Vagina (tissue), 2 donors: ENCODE data around the gene CSK. TPM values are rescaled to one million over a fixed set of nuclear protein-coding genes. Genes with fewer than 3 reads are reported as not detected.

Experiments
- DNase-seq, 2 donors: peaks; one replicate each; pipeline ENCODE4 v3.0.0-alpha.2; 2017; ENCODE audit errors: extremely low spot score in 2 of 2
- H3K27ac ChIP-seq: fragments of 200-600 bp; sonication (generic); one replicate; pipeline ENCODE4 v1.5.1; 2019
- H3K27me3 ChIP-seq: fragments of 200-600 bp; sonication (generic); one replicate; pipeline ENCODE4 v1.5.1; 2019
- H3K36me3 ChIP-seq, 2 donors: fragments of 200-600 bp; sonication (generic); one replicate each; pipeline ENCODE4 v1.5.1; 2017 to 2019
- H3K4me1 ChIP-seq: fragments of 200-600 bp; sonication (generic); one replicate; pipeline ENCODE4 v1.5.1; 2019
- H3K4me3 ChIP-seq, 2 donors: fragments of 200-600 bp; sonication (generic); 1 replicate in 1 of 2; 2 replicates in 1 of 2; pipeline ENCODE4 v1.5.1; 2016 to 2019
- H3K9me3 ChIP-seq: fragments of 200-600 bp; sonication (generic); one replicate; pipeline ENCODE4 v1.5.1; 2019
- POLR2A ChIP-seq, 2 donors: fragments of 450-650 bp; IDR thresholded peaks; one replicate each; pipeline ENCODE4 v1.6.1; 2017; ENCODE audit warnings: antibody characterized with exemption in 2 of 2, mild to moderate bottlenecking in 2 of 2, moderate library complexity in 2 of 2
- POLR2AphosphoS5 ChIP-seq, 2 donors: sonication (generic); formaldehyde crosslinking; IDR thresholded peaks; one replicate each; pipeline ENCODE4 v1.9.0; 2017; ENCODE audit warnings: antibody characterized with exemption in 2 of 2, mild to moderate bottlenecking in 2 of 2, low read depth in 1 of 2; ENCODE audit not compliant: insufficient read depth in 1 of 2
- intact Hi-C: fragments of 100-400 bp; cut with DNase I; formaldehyde crosslinking; loops from one replicate; pipeline ENCODE4 v1.15.1; 2023
- total RNA-seq: library from RNA; depleted of rRNA; stranded (reverse); fragments of >200 nt; gene quantifications from one replicate; pipeline ENCODE4 v1.2.3, GENCODE V29; 2016
- TF ChIP-seq, protein P1 (sequence below), 3 experiments: fragments of 450-650 bp in 2 of 3; fragments of 200-600 bp in 1 of 3; sonication (generic) in 1 of 3; IDR thresholded peaks; one replicate each; pipeline ENCODE4 v1.5.1; 2017 to 2019; ENCODE audit warnings: antibody characterized with exemption in 3 of 3, mild to moderate bottlenecking in 2 of 3, moderate library complexity in 2 of 3

Gene CSK
- total RNA-seq, 1 donor from 2014 or later, result 26.3 TPM

DNA sequence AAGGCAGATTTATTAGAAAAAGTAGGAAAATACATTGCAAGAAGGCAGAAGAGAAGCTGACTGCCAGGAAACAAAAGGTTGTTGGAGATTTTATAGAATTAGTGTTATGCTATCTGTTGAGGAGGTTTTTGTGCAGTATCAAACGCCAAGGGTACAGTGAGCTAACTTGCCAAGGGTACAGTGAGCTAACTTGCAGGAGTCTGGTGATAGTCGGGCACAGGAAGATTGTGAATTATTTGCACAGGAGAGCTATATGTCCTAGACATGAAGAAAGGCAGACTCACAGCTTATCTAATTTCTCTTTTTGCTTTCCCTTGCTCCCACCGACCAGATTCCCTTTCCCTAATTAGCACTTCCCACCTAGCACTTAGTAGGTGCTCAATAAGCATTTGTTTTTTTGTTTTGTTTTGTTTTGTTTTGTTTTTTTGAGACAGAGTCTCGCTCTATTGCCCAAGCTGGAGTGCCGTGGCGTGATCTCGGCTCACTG is 2.7 kb upstream of the CSK start:
- no peak for DNase-seq
- H3K4me3 ChIP-seq, result no peak overlapping the region
- H3K27me3 ChIP-seq, result no peaks in the 10 kb centered on the region
- no peak for TF ChIP-seq POLR2A (IDR thresholded peaks at IDR 0.05)
- TF ChIP-seq, protein P1, sequence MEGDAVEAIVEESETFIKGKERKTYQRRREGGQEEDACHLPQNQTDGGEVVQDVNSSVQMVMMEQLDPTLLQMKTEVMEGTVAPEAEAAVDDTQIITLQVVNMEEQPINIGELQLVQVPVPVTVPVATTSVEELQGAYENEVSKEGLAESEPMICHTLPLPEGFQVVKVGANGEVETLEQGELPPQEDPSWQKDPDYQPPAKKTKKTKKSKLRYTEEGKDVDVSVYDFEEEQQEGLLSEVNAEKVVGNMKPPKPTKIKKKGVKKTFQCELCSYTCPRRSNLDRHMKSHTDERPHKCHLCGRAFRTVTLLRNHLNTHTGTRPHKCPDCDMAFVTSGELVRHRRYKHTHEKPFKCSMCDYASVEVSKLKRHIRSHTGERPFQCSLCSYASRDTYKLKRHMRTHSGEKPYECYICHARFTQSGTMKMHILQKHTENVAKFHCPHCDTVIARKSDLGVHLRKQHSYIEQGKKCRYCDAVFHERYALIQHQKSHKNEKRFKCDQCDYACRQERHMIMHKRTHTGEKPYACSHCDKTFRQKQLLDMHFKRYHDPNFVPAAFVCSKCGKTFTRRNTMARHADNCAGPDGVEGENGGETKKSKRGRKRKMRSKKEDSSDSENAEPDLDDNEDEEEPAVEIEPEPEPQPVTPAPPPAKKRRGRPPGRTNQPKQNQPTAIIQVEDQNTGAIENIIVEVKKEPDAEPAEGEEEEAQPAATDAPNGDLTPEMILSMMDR (IDR thresholded peaks at IDR 0.05), result no peak
- TF ChIP-seq POLR2AphosphoS5 (IDR thresholded peaks at IDR 0.05; ENCODE audit: insufficient read depth in 1 of 2, low read depth in 1 of 2), result no peak
- H3K36me3 ChIP-seq, result no peaks in the 10 kb centered on the region
- no peak overlapping the region for H3K27ac ChIP-seq
- peaks cover 49% of the 10 kb centered on the region for H3K4me1 ChIP-seq
- no peaks in the 10 kb centered on the region for H3K9me3 ChIP-seq
- intact Hi-C loops, result no loop called here

DNA sequence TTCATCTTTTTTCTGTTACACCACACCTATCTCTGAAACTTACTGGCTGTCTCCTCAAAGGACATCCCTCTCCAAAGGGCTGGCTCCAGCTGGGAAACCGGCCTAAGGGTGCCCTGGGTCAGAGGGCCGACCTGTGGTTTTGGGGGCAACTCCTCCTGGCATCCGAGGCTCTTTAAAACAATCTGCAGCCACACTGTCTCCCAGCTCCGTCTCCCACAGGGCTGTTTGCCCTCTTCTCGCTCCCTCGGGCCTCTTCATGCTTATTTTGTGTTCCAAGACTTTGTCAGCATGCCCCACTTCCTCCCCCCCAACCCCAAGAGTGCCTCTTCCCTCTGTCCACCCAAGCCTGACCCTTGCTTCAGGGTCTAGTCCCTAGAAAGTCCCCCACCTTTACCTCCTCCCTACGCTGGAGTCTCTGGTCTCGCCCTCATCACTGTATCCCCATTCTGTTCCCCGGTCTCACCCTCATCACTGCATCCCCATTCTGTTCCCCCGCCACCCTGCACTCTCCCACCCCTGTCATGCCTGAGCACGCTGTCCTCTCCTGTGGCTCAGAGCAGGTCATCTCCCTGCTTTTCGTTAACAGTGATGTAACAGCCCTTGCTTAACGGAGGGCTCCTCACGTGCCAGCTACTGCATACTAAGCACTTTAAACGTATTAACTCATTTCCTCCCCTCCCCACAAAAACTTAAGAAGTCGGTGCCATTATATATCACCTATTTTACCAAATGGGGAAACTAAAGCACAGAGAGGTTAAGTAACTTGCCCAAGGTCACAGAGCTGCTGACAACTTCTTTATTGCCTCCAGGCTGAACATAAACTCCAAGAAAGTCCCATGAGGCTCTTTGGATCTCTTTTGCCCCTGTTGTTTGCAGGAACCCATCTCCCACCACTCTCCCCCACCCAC is 1.1 kb upstream of the CSK start:
- H3K27ac ChIP-seq, result no peak overlapping the region
- no peaks in the 10 kb centered on the region for H3K36me3 ChIP-seq
- intact Hi-C loops, result loop anchor here (5.0 to 10.0 kb wide), 2 partner anchors 177 to 406 kb away; partner anchors contain the start of gene RPP25
- H3K9me3 ChIP-seq, result no peaks in the 10 kb centered on the region
- DNase-seq, result no peak
- H3K4me3 ChIP-seq, result peak overlapping the region; percentile 76 to 93
- no peaks in the 10 kb centered on the region for H3K27me3 ChIP-seq
- TF ChIP-seq POLR2AphosphoS5 (IDR thresholded peaks at IDR 0.05; ENCODE audit: insufficient read depth in 1 of 2, low read depth in 1 of 2), result no peak
- TF ChIP-seq, protein P1 (IDR thresholded peaks at IDR 0.05), result no peak
- no peak for TF ChIP-seq POLR2A (IDR thresholded peaks at IDR 0.05)
- peaks cover 65% of the 10 kb centered on the region for H3K4me1 ChIP-seq

DNA sequence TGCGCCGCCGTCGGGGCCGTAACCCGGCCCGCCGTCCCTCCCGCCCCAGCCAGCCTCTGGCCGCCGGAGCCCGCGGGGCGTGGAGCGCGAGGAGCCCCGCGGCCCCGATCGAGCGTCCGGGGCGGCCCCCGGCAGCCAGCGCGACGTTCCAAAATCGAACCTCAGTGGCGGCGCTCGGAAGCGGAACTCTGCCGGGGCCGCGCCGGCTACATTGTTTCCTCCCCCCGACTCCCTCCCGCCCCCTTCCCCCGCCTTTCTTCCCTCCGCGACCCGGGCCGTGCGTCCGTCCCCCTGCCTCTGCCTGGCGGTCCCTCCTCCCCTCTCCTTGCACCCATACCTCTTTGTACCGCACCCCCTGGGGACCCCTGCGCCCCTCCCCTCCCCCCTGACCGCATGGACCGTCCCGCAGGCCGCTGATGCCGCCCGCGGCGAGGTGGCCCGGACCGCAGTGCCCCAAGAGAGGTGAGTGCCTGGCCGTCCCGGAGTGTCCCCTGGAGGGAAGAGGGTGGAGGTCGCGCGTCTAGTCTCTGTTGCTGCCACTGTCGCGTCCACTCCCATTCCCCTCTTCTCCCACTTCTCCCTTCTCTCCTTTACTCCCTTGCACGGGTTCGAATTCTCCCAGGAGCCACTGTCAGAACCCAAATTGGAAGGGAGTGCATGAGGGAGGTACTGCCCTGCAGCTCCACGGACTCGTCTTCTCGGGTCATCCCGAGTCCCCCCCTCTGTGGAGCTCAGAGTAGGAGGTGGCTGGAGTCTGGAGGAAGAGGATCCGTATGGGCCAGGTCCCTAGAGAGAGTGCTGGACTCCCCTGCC is 585 bp downstream of the CSK start:
- Histone ChIP-seq H3K36me3 (no peaks in the 10 kb centered on the region), H3K9me3 (no peaks in the 10 kb centered on the region), H3K27ac (peak overlapping the region; percentile 79), H3K4me1 (peaks cover 71% of the 10 kb centered on the region), H3K27me3 (no peaks in the 10 kb centered on the region), H3K4me3 (peak overlapping the region; percentile 76 to 93)
- TF ChIP-seq POLR2A (IDR thresholded peaks at IDR 0.05) (no peak), POLR2AphosphoS5 (IDR thresholded peaks at IDR 0.05; ENCODE audit: insufficient read depth in 1 of 2, low read depth in 1 of 2) (no peak)
- TF ChIP-seq, protein P1 (IDR thresholded peaks at IDR 0.05), result no peak
- intact Hi-C loops, result loop anchor here (5.0 to 10.0 kb wide), 2 partner anchors 175 to 408 kb away; partner anchors contain the start of gene RPP25
- no peak for DNase-seq

DNA sequence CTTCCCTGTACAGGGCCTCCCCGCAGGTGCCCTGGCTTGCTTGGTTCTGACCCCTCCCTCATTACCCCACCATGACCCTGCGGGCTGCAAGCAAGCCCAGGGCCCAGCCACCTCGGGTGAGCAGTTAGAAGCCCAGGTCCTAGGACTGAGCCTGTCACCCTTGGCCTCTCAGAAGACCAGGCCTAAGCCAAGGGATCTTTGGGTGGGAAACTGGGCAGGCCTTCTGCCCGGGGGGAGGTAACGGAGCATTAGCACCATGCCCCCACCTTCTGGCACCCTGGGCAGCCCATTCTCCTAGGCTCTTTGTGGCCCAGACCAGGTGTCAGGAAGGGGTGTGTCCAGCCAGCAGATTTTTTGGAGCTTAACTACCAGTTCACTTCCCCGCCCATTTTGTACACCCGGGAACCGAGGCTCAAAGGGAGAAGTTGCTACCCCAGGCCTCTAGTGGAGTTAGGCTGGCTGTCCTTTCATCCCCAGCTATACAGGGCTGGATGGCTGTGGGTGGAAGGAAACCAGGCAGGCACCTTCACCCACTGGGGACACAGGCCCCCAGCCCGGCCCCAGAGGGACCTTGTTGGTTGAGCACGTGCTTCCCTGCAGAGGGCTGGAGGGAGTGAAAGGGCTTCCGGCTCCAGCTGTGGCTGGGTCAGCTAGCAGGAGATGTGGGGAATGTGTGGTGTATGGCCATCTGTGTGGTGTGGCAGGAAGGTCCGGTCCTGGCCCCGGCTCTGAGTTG is 1.4 kb downstream of the CSK start:
- peak overlapping the region; percentile 76 to 93 for H3K4me3 ChIP-seq
- TF ChIP-seq POLR2AphosphoS5 (IDR thresholded peaks at IDR 0.05; ENCODE audit: insufficient read depth in 1 of 2, low read depth in 1 of 2) (no peak), POLR2A (IDR thresholded peaks at IDR 0.05) (no peak)
- TF ChIP-seq, protein P1 (IDR thresholded peaks at IDR 0.05), result no peak
- DNase-seq, result no peak
- H3K9me3 ChIP-seq, result no peaks in the 10 kb centered on the region
- H3K27me3 ChIP-seq, result no peaks in the 10 kb centered on the region
- intact Hi-C loops, result loop anchor here (5.0 to 10.0 kb wide), 2 partner anchors 174 to 408 kb away; partner anchors contain the start of gene RPP25
- peak overlapping the region; percentile 79 for H3K27ac ChIP-seq
- H3K36me3 ChIP-seq, result no peaks in the 10 kb centered on the region
- peaks cover 72% of the 10 kb centered on the region for H3K4me1 ChIP-seq
